PFSK-1 (cell line): ENCODE results near the gene CPT1B.

ENCODE experiments used
- FOXP2 ChIP-seq: optimal IDR thresholded peaks from 2 replicates; pipeline ENCODE3; 2011; ENCODE audit warnings: borderline replicate concordance, control low read depth, inconsistent platforms; ENCODE audit not compliant: insufficient read depth; ENCODE audit errors: extremely low read length, extremely low read depth
- POLR2AphosphoS5 ChIP-seq: IDR thresholded peaks from 2 replicates; pipeline ENCODE4 v1.6.1; 2012; ENCODE audit warnings: low read depth, mild to moderate bottlenecking, control low read depth, low read length, moderate library complexity
- REST ChIP-seq, 2 experiments: IDR thresholded peaks; 2 replicates each; pipeline versions ENCODE4 v1.6.1 to v1.8.0; 2011 to 2012; ENCODE audit warnings: low read depth in 2 of 2, low read length in 2 of 2, control low read depth in 1 of 2, inconsistent platforms in 1 of 2, mild to moderate bottlenecking in 1 of 2, moderate library complexity in 1 of 2; ENCODE audit not compliant: insufficient read depth in 1 of 2
- SIN3A ChIP-seq: IDR thresholded peaks from 2 replicates; pipeline ENCODE4 v1.6.1; 2012; ENCODE audit warnings: mild to moderate bottlenecking, low read length, moderate library complexity, borderline replicate concordance; ENCODE audit not compliant: insufficient read depth
- TAF1 ChIP-seq: IDR thresholded peaks from 2 replicates; pipeline ENCODE4 v1.6.1; 2012; ENCODE audit warnings: low read length, control low read depth, borderline replicate concordance; ENCODE audit not compliant: insufficient read depth

Gene CPT1B

DNA sequence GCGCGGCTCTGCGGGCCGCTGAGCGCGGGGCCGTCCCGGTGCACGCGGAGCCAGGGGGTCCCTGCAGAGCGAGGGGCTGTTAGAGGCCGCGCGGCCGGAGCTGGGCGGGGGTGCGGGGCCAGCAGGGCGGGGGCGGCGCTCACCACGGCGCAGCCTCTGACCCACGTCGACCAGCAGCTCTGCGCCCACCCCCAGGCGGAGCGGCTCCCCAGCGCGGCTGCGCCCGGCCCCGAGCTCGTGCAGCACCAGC is 52.4 kb downstream of the CPT1B start:
- TF ChIP-seq POLR2AphosphoS5: no peak
- TF ChIP-seq REST (IDR thresholded peaks at IDR 0.05; ENCODE audit: insufficient read depth in 1 of 2, low read depth in 2 of 2, low read length in 2 of 2): 0 out of 4 replicates have a peak, but pooled peaks of 1 of the 2 experiments have one; percentile 9

DNA sequence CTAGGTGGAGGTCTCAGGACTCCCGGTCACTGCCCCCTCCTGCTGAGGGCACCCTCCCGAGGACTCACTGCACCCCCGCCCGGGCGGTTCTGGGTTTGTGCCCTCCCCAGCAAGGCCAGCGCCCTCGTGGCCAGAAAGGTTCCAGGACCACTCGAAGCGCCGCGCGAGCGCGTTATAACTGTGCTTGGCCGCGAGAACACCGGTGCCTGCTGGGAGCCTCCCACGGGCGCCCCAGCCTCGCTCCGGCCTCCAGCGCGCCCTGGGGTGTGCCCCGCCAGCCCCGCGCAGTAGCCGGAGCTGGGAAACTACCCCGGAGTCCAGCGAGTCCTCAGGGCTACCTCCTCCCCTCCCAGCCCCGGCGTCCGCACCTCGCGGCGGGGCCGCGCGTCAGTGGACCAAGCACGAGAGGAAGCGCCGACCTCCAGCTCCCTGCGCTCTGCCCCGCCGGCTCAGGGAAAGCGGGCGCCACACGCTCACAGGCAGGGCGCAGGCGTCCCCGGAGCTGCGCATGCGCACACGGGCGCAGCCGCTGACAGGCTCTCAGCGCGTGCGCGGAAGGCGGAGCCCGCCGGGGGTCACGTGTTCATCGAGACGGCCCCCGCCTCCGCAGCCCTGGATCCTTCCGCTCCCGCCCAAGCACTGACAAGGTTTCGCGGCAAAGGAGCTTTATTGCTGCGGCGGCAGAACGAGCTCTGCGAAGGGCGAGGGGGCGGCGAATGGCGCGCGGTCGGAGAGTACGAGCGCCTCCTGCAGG is 52.9 kb downstream of the CPT1B start, which contains the start of gene SCO2:
Gene SCO2, minus strand, starts transcription at position 495 of the 754 bp plus-strand sequence. CDS start 1,187 bp downstream, outside the sequence.
- peak; percentile 85; the same call in 1 of the 2 replicates for TF ChIP-seq TAF1
- TF ChIP-seq SIN3A: peak; percentile 13; the same call in 1 of the 2 replicates
- TF ChIP-seq REST (IDR thresholded peaks at IDR 0.05; ENCODE audit: insufficient read depth in 1 of 2, low read depth in 2 of 2, low read length in 2 of 2): no peak
- TF ChIP-seq FOXP2: no peak
- TF ChIP-seq POLR2AphosphoS5: peak; percentile 73

DNA sequence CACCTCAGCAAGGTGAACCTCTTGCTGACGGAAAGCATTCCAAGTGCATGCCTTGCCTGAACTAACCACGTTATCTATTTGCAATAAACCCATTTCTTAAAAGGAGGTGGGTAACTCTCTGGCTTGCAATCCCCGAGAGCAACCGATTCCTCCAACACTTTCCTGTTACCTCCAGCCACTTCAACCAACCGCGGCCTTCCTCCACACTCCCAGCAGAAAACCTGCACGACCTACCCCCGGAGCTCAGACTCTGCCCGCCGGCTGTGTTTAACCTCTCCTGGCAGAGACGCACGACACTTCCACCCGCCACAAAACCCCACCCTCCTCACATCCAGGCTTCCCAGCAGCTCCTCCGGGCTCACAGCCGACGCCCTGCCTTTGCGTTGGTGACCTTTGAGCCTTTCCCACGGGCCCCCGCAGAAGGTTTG is 53.5 kb downstream of the CPT1B start:
- TF ChIP-seq TAF1 (no peak), SIN3A (no peak), POLR2AphosphoS5 (no peak), FOXP2 (no peak), REST (IDR thresholded peaks at IDR 0.05; ENCODE audit: insufficient read depth in 1 of 2, low read depth in 2 of 2, low read length in 2 of 2) (no peak)

DNA sequence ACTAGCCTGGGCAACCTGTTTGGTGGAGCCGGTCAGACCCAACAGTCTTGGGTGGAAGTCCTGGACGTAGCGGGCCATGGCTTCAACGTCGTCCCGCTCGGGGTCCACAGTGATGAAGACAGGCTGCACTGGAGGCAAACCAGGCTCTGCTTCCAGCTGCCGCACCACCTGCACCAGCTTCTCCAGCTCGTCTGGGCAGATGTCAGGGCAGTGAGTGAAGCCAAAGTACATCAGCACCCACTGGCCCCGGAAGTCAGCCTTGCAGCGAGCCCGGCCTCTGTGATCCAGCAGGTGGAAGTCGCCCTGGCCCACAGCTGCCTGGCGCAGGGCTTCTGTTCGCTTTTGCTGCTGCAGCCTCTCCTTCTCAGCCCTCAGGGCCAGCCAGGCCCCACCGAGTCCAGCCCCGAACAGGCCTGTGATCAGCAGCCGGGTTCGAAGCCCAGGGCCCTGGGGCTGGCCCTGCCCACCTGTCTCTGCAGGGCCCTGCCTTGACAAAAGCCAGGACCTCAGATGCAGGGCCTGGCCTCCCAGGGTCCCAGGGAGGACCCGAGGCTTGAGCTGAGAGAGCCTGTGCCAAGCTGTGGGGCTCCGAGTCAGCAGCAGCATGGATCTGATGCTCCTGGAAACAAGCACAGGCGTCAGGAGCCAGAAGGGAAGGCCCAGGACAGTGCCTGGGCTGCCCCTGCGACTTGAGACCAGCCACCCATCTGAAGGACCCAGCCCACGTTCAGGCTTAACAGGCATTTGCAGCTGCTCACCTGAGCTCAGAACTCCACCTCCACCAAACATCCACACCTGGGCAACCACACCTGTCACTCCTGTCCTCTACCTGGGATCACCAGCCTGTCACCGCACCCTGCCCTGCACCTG is 54.2 kb downstream of the CPT1B start:
- TF ChIP-seq REST (IDR thresholded peaks at IDR 0.05; ENCODE audit: insufficient read depth in 1 of 2, low read depth in 2 of 2, low read length in 2 of 2) (no peak), FOXP2 (no peak), SIN3A (no peak), POLR2AphosphoS5 (no peak), TAF1 (no peak)

- no peak for TF ChIP-seq FOXP2
- no peak for TF ChIP-seq POLR2AphosphoS5
- TF ChIP-seq SIN3A: no peak
- TF ChIP-seq REST (IDR thresholded peaks at IDR 0.05; ENCODE audit: insufficient read depth in 1 of 2, low read depth in 2 of 2, low read length in 2 of 2): no peak
- TF ChIP-seq TAF1: no peak
These were observed 54.8 kb downstream of the CPT1B start for GRCh38 chr22:50523458-50523805.
